A673 (cell line): ENCODE data around the gene PMEPA1.

ENCODE experiments used
- EZH2 ChIP-seq: fragments of 200-600 bp; sonication (generic); IDR thresholded peaks from 2 replicates; pipeline ENCODE4 v1.6.1; 2017; ENCODE audit warnings: borderline replicate concordance, low read depth, mild to moderate bottlenecking, mixed read lengths, antibody characterized with exemption, low read length; ENCODE audit not compliant: poor library complexity, severe bottlenecking
- TF ChIP-seq, protein P1 (sequence below): fragments of 300-800, 200-600 bp; sonication (generic); conservative IDR thresholded peaks from 2 replicates; pipeline ENCODE4 v1.5.1; 2017; ENCODE audit warnings: low read depth, mild to moderate bottlenecking, antibody characterized with exemption, low read length, moderate library complexity, mixed read lengths

DNA sequence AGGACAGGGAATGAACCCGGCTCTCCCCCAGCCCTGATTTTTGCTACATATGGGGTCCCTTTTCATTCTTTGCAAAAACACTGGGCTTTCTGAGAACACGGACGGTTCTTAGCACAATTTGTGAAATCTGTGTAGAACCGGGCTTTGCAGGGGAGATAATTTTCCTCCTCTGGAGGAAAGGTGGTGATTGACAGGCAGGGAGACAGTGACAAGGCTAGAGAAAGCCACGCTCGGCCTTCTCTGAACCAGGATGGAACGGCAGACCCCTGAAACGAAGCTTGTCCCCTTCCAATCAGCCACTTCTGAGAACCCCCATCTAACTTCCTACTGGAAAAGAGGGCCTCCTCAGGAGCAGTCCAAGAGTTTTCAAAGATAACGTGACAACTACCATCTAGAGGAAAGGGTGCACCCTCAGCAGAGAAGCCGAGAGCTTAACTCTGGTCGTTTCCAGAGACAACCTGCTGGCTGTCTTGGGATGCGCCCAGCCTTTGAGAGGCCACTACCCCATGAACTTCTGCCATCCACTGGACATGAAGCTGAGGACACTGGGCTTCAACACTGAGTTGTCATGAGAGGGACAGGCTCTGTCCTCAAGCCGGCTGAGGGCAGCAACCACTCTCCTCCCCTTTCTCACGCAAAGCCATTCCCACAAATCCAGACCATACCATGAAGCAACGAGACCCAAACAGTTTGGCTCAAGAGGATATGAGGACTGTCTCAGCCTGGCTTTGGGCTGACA is 60.8 kb downstream of the PMEPA1 start:
- TF ChIP-seq, protein P1, sequence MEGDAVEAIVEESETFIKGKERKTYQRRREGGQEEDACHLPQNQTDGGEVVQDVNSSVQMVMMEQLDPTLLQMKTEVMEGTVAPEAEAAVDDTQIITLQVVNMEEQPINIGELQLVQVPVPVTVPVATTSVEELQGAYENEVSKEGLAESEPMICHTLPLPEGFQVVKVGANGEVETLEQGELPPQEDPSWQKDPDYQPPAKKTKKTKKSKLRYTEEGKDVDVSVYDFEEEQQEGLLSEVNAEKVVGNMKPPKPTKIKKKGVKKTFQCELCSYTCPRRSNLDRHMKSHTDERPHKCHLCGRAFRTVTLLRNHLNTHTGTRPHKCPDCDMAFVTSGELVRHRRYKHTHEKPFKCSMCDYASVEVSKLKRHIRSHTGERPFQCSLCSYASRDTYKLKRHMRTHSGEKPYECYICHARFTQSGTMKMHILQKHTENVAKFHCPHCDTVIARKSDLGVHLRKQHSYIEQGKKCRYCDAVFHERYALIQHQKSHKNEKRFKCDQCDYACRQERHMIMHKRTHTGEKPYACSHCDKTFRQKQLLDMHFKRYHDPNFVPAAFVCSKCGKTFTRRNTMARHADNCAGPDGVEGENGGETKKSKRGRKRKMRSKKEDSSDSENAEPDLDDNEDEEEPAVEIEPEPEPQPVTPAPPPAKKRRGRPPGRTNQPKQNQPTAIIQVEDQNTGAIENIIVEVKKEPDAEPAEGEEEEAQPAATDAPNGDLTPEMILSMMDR = no peak
- no peak for TF ChIP-seq EZH2
